H9 (cell line): ENCODE data around the gene TEX264. TPM values are rescaled to one million over a fixed set of nuclear protein-coding genes. Genes with fewer than 3 reads are reported as not detected.

Experiments used
- DNase-seq: peaks from one replicate; pipeline ENCODE4 v3.0.0-alpha.2; 2017
- H2AFZ ChIP-seq: one replicate; pipeline ENCODE4 v1.6.1; 2013; ENCODE audit warnings: mild to moderate bottlenecking, low read length, control low read depth, moderate library complexity
- H2AK5ac ChIP-seq: 2 replicates; pipeline ENCODE4 v1.6.1; 2013; ENCODE audit warnings: low read length, control low read depth, mixed read lengths; ENCODE audit not compliant: insufficient read length
- H2BK120ac ChIP-seq: one replicate; pipeline ENCODE4 v1.6.1; 2013; ENCODE audit warnings: low read depth, mild to moderate bottlenecking, low read length, control low read depth, inconsistent platforms; ENCODE audit not compliant: poor library complexity, severe bottlenecking
- H2BK12ac ChIP-seq: 2 replicates; pipeline ENCODE4 v1.6.1; 2013; ENCODE audit warnings: low read length, control low read depth, mixed read lengths, low read depth; ENCODE audit not compliant: insufficient read length
- H2BK15ac ChIP-seq: 2 replicates; pipeline ENCODE4 v1.6.1; 2013; ENCODE audit warnings: low read depth, low read length, control low read depth
- H2BK20ac ChIP-seq: one replicate; pipeline ENCODE4 v1.6.1; 2013; ENCODE audit warnings: low read depth, mild to moderate bottlenecking, low read length, control low read depth, inconsistent platforms; ENCODE audit not compliant: poor library complexity, severe bottlenecking
- H2BK5ac ChIP-seq: 2 replicates; pipeline ENCODE4 v1.6.1; 2013; ENCODE audit warnings: low read length, control low read depth, mixed read lengths; ENCODE audit not compliant: insufficient read length
- H3K14ac ChIP-seq: 2 replicates; pipeline ENCODE4 v1.6.1; 2013; ENCODE audit warnings: low read length, control low read depth; ENCODE audit not compliant: insufficient read depth
- H3K18ac ChIP-seq: 2 replicates; pipeline ENCODE4 v1.6.1; 2013; ENCODE audit warnings: low read depth, mild to moderate bottlenecking, mixed read lengths, low read length, control low read depth; ENCODE audit not compliant: insufficient read length
- H3K23ac ChIP-seq: 2 replicates; pipeline ENCODE4 v1.6.1; 2013; ENCODE audit warnings: low read length, control low read depth, mixed read lengths, low read depth; ENCODE audit not compliant: insufficient read length
- H3K23me2 ChIP-seq: 2 replicates; pipeline ENCODE4 v1.6.1; 2013; ENCODE audit warnings: low read depth, mild to moderate bottlenecking, mixed read lengths, low read length, control low read depth; ENCODE audit not compliant: insufficient read length, poor library complexity, severe bottlenecking
- H3K27ac ChIP-seq: 2 replicates; pipeline ENCODE4 v1.5.1; 2013; ENCODE audit warnings: low read length, control low read depth, mixed read lengths, low read depth; ENCODE audit not compliant: insufficient read length
- H3K27me3 ChIP-seq: 2 replicates; pipeline ENCODE4 v1.6.1; 2013; ENCODE audit warnings: low read length, control low read depth, inconsistent platforms; ENCODE audit not compliant: insufficient read depth
- H3K4ac ChIP-seq: 2 replicates; pipeline ENCODE4 v1.6.1; 2013; ENCODE audit warnings: low read depth, mild to moderate bottlenecking, control low read depth, inconsistent platforms, low read length, moderate library complexity
- H3K4me1 ChIP-seq: 2 replicates; pipeline ENCODE4 v1.6.1; 2013; ENCODE audit warnings: low read length, control low read depth, inconsistent platforms; ENCODE audit not compliant: insufficient read depth
- H3K4me2 ChIP-seq: 2 replicates; pipeline ENCODE4 v1.6.1; 2013; ENCODE audit warnings: low read length, control low read depth, mixed read lengths; ENCODE audit not compliant: insufficient read length, insufficient read depth
- H3K56ac ChIP-seq: 2 replicates; pipeline ENCODE4 v1.6.1; 2013; ENCODE audit warnings: low read depth, mild to moderate bottlenecking, mixed read lengths, low read length, control low read depth; ENCODE audit not compliant: insufficient read length
- H3K79me1 ChIP-seq: 2 replicates; pipeline ENCODE4 v1.6.1; 2013; ENCODE audit warnings: low read depth, mild to moderate bottlenecking, moderate library complexity, low read length, control low read depth, inconsistent platforms; ENCODE audit not compliant: insufficient read depth, poor library complexity, severe bottlenecking
- H3K79me2 ChIP-seq: 2 replicates; pipeline ENCODE4 v1.6.1; 2013; ENCODE audit warnings: low read length, control low read depth, inconsistent platforms; ENCODE audit not compliant: insufficient read depth
- H3K9ac ChIP-seq: 2 replicates; pipeline ENCODE4 v1.6.1; 2013; ENCODE audit warnings: low read length, control low read depth, mixed read lengths; ENCODE audit not compliant: insufficient read length; ENCODE audit errors: extremely low read depth
- H3K9me3 ChIP-seq: one replicate; pipeline ENCODE4 v1.6.1; 2013; ENCODE audit warnings: low read depth, low read length, inconsistent platforms; ENCODE audit not compliant: control insufficient read depth
- H3T11ph ChIP-seq: one replicate; pipeline ENCODE4 v1.6.1; 2013; ENCODE audit warnings: mild to moderate bottlenecking, low read length, control low read depth, inconsistent platforms
- H4K20me1 ChIP-seq: one replicate; pipeline ENCODE4 v1.6.1; 2013; ENCODE audit not compliant: control insufficient read depth, insufficient read length, insufficient read depth
- H4K5ac ChIP-seq: 2 replicates; pipeline ENCODE4 v1.6.1; 2013; ENCODE audit warnings: low read depth, mild to moderate bottlenecking, mixed read lengths, low read length, control low read depth; ENCODE audit not compliant: insufficient read length
- H4K8ac ChIP-seq: replicated peaks from 2 replicates; pipeline ENCODE4 v1.6.1; 2013; ENCODE audit warnings: low read length, control low read depth, mixed read lengths, low read depth; ENCODE audit not compliant: insufficient read length
- H4K91ac ChIP-seq: 2 replicates; pipeline ENCODE4 v1.6.1; 2013; ENCODE audit warnings: low read depth, mild to moderate bottlenecking, moderate library complexity, mixed read lengths, low read length, control low read depth; ENCODE audit not compliant: insufficient read length
- H3K27ac Mint-ChIP-seq, 3 experiments: 2 replicates in 2 of 3; 3 replicates in 1 of 3; pipeline ENCODE4 v1.8.0; 2020 to 2021; ENCODE audit warnings: mixed read lengths in 3 of 3, mild to moderate bottlenecking in 1 of 3, moderate library complexity in 1 of 3
- H3K27me3 Mint-ChIP-seq: 2 replicates; pipeline ENCODE4 v1.8.0; 2021; ENCODE audit warnings: low read depth, mild to moderate bottlenecking, moderate library complexity, mixed read lengths
- H3K36me3 Mint-ChIP-seq, 3 experiments: 2 replicates in 2 of 3; 3 replicates in 1 of 3; pipeline ENCODE4 v1.8.0; 2020 to 2021; ENCODE audit warnings: low read depth in 3 of 3, mixed read lengths in 3 of 3; ENCODE audit not compliant: insufficient read depth in 1 of 3
- H3K4me1 Mint-ChIP-seq, 2 experiments: 2 replicates each; pipeline ENCODE4 v1.8.0; 2020; ENCODE audit warnings: mixed read lengths in 2 of 2
- H3K4me3 Mint-ChIP-seq, 2 experiments: 2 replicates in 1 of 2; 3 replicates in 1 of 2; pipeline ENCODE4 v1.8.0; 2020 to 2021; ENCODE audit warnings: mild to moderate bottlenecking in 2 of 2, mixed read lengths in 2 of 2, moderate library complexity in 1 of 2
- H3K9me3 Mint-ChIP-seq, 2 experiments: 2 replicates in 1 of 2; 3 replicates in 1 of 2; pipeline ENCODE4 v1.8.0; 2020; ENCODE audit warnings: mild to moderate bottlenecking in 2 of 2, mixed read lengths in 2 of 2, moderate library complexity in 1 of 2
- CTCF ChIP-seq: fragments of 200-600 bp; sonication (generic); conservative IDR thresholded peaks from 3 replicates; pipeline ENCODE4 v1.8.0; 2021; ENCODE audit warnings: antibody characterized with exemption, mild to moderate bottlenecking
- total RNA-seq: library from RNA; stranded (reverse); gene quantifications from 2 replicates; pipeline ENCODE4 v1.2.1, GENCODE V29; 2021

The TEX264 gene
- total RNA-seq, 1 experiment from 2014 or later, result 17.3 TPM

- no peak overlapping the region for H4K91ac ChIP-seq
- H2AK5ac ChIP-seq, result no peak overlapping the region
- H3K18ac ChIP-seq, result no peak overlapping the region
- no peak overlapping the region for H2BK15ac ChIP-seq
- no peak overlapping the region for H4K8ac ChIP-seq
- H4K20me1 ChIP-seq, result no peaks in the 10 kb centered on the region
- no peak overlapping the region for H3K9ac ChIP-seq
- Mint-ChIP-seq H3K36me3 (0 out of 7 replicates have a peak, but pooled peaks cover 0 to 3% (median 0%) of the 10 kb centered on the region in 3 experiments), H3K9me3 (no peaks in the 10 kb centered on the region; a peak in 2 of 5 replicates), H3K4me1 (peaks cover 0 to 2% of the 10 kb centered on the region in 2 experiments; a peak in 3 of 4 replicates), H3K27ac (no peak overlapping the region), H3K4me3 (no peak overlapping the region), H3K27me3 (peaks cover 2% of the 10 kb centered on the region; the same call in 1 of the 2 replicates)
- no peak overlapping the region for H2BK120ac ChIP-seq
- no peak overlapping the region for H2AFZ ChIP-seq
- no peak overlapping the region for H3K4ac ChIP-seq
- DNase-seq, result no peak
- no peak overlapping the region for H3K27ac ChIP-seq
- no peaks in the 10 kb centered on the region for H3K4me1 ChIP-seq
- no peak for TF ChIP-seq CTCF
- H2BK20ac ChIP-seq, result no peak overlapping the region
- H3K9me3 ChIP-seq, result no peaks in the 10 kb centered on the region
- H3K23ac ChIP-seq, result no peak overlapping the region
- no peak overlapping the region for H2BK12ac ChIP-seq
- no peaks in the 10 kb centered on the region for H3K27me3 ChIP-seq
- no peak overlapping the region for H2BK5ac ChIP-seq
- H3K79me1 ChIP-seq, result no peaks in the 10 kb centered on the region
- no peaks in the 10 kb centered on the region for H3K23me2 ChIP-seq
- H3K14ac ChIP-seq, result no peak overlapping the region
- no peak overlapping the region for H3T11ph ChIP-seq
- H3K4me2 ChIP-seq, result no peak overlapping the region
- no peaks in the 10 kb centered on the region for H3K79me2 ChIP-seq
- no peak overlapping the region for H3K56ac ChIP-seq
- no peak overlapping the region for H4K5ac ChIP-seq
These were observed 58.1 kb downstream of the TEX264 start for GRCh38 chr3:51729042-51729633.
